HepG2 (cell line): Measurements from ENCODE around the gene ELP2. TPM values are rescaled to one million over a fixed set of nuclear protein-coding genes. Genes with fewer than 3 reads are reported as not detected.

Experiments
- AKAP8 ChIP-seq: sonication (generic); formaldehyde crosslinking; IDR thresholded peaks from 2 replicates; pipeline ENCODE4 v1.5.1; 2020; ENCODE audit warnings: mild to moderate bottlenecking, missing genetic modification reagents
- ERF ChIP-seq: IDR thresholded peaks from 2 replicates; pipeline ENCODE4 v1.6.1; 2018; ENCODE audit warnings: missing biosample characterization, missing genetic modification reagents
- FOXA1 ChIP-seq, 2 experiments: fragments of 450-650 bp in 1 of 2; sonication (generic) in 1 of 2; formaldehyde crosslinking in 1 of 2; IDR thresholded peaks; 2 replicates each; pipeline versions ENCODE4 v1.4.0 to v1.6.1; 2016 to 2020; ENCODE audit warnings: missing genetic modification reagents in 1 of 2
- GTF3A ChIP-seq: sonication (generic); formaldehyde crosslinking; conservative IDR thresholded peaks from 2 replicates; pipeline ENCODE4 v1.4.0; 2020; ENCODE audit warnings: mild to moderate bottlenecking, missing genetic modification reagents
- KMT2B ChIP-seq: IDR thresholded peaks from 2 replicates; pipeline ENCODE4 v1.6.1; 2016; ENCODE audit warnings: missing genetic modification reagents, missing compliant biosample characterization
- MATR3 ChIP-seq: sonication (generic); formaldehyde crosslinking; IDR thresholded peaks from 2 replicates; pipeline ENCODE4 v1.4.0; 2020; ENCODE audit warnings: missing genetic modification reagents
- NFRKB ChIP-seq: fragments of 450-650 bp; IDR thresholded peaks from 2 replicates; pipeline ENCODE4 v1.6.1; 2017
- PHF8 ChIP-seq: sonication (generic); formaldehyde crosslinking; IDR thresholded peaks from 2 replicates; pipeline ENCODE4 v1.5.0; 2020; ENCODE audit warnings: missing genetic modification reagents
- SALL2 ChIP-seq: sonication (generic); formaldehyde crosslinking; IDR thresholded peaks from 2 replicates; pipeline ENCODE4 v1.8.1; 2023; ENCODE audit warnings: mild to moderate bottlenecking, missing genetic modification reagents, inconsistent platforms
- SMAD1 ChIP-seq: sonication (generic); formaldehyde crosslinking; IDR thresholded peaks from 2 replicates; pipeline ENCODE4 v1.4.0; 2020; ENCODE audit warnings: missing genetic modification reagents, low read depth, mild to moderate bottlenecking, borderline replicate concordance
- SOX5 ChIP-seq: IDR thresholded peaks from 2 replicates; pipeline ENCODE4 v1.6.1; 2016; ENCODE audit warnings: borderline replicate concordance
- SOX6 ChIP-seq, 2 experiments: fragments of 450-650 bp in 1 of 2; sonication (generic) in 1 of 2; formaldehyde crosslinking in 1 of 2; IDR thresholded peaks; 2 replicates each; pipeline versions ENCODE4 v1.4.0 to v1.6.1; 2017 to 2020; ENCODE audit warnings: antibody characterized with exemption in 1 of 2, mild to moderate bottlenecking in 1 of 2, missing genetic modification reagents in 1 of 2
- STAT6 ChIP-seq: sonication (generic); formaldehyde crosslinking; IDR thresholded peaks from 2 replicates; pipeline ENCODE4 v1.4.0; 2020; ENCODE audit warnings: missing genetic modification reagents, mild to moderate bottlenecking, borderline replicate concordance
- ZIK1 ChIP-seq: sonication (generic); formaldehyde crosslinking; IDR thresholded peaks from 2 replicates; pipeline ENCODE4 v1.5.0; 2020; ENCODE audit warnings: mild to moderate bottlenecking, low read depth, missing genetic modification reagents, borderline replicate concordance
- ZMYM2 ChIP-seq: sonication (generic); formaldehyde crosslinking; IDR thresholded peaks from 2 replicates; pipeline ENCODE4 v1.8.0; 2022; ENCODE audit warnings: mild to moderate bottlenecking, missing genetic modification reagents
- ZNF282 ChIP-seq: fragments of 450-650 bp; IDR thresholded peaks from 2 replicates; pipeline ENCODE4 v1.6.1; 2018; ENCODE audit not compliant: partially characterized antibody
- ZNF564 ChIP-seq: sonication (generic); formaldehyde crosslinking; IDR thresholded peaks from 2 replicates; pipeline ENCODE4 v1.8.1; 2023; ENCODE audit warnings: mild to moderate bottlenecking, missing genetic modification reagents
- ZNF75D ChIP-seq: sonication (generic); formaldehyde crosslinking; IDR thresholded peaks from 2 replicates; pipeline ENCODE4 v1.8.1; 2023; ENCODE audit warnings: missing genetic modification reagents, mild to moderate bottlenecking, borderline replicate concordance
- ZSCAN20 ChIP-seq: sonication (generic); formaldehyde crosslinking; IDR thresholded peaks from 2 replicates; pipeline ENCODE4 v1.4.0; 2020; ENCODE audit warnings: missing genetic modification reagents, mild to moderate bottlenecking, borderline replicate concordance
- ZSCAN9 ChIP-seq: IDR thresholded peaks from 2 replicates; pipeline ENCODE4 v1.6.1; 2016; ENCODE audit warnings: borderline replicate concordance
- polyA plus RNA-seq, 8 experiments: library from polyadenylated mRNA; depleted of rRNA in 3 of 8; stranded (reverse) in 7 of 8; unstranded in 1 of 8; fragments of >200 nt; fragmentation: Illumina TruSeq in 4 of 8; extraction: Trizol in 4 of 8; gene quantifications; 2 replicates each; pipeline versions ENCODE4 v1.2.1 to v1.2.3, GENCODE V29; 2011 to 2016; ENCODE audit warnings: low read depth in 4 of 8, missing spikeins in 1 of 8, mixed read lengths in 1 of 8; ENCODE audit not compliant: insufficient read depth in 1 of 8
- total RNA-seq, 5 experiments: library from RNA; depleted of rRNA; stranded (reverse); fragments of >200 nt; fragmentation: Illumina TruSeq; extraction: Trizol; gene quantifications; 2 replicates each; pipeline ENCODE4 v1.2.3, GENCODE V29; 2016; ENCODE audit warnings: low read depth in 1 of 5
- TF ChIP-seq, protein P1 (sequence below): sonication (generic); formaldehyde crosslinking; IDR thresholded peaks from 2 replicates; pipeline ENCODE4 v1.9.0; 2021; ENCODE audit warnings: missing genetic modification reagents, mild to moderate bottlenecking, borderline replicate concordance
- TF ChIP-seq, protein P2 (sequence below): sonication (generic); formaldehyde crosslinking; IDR thresholded peaks from 2 replicates; pipeline ENCODE4 v1.4.0; 2020; ENCODE audit warnings: missing genetic modification reagents
- TF ChIP-seq, protein P3 (sequence below): sonication (generic); formaldehyde crosslinking; IDR thresholded peaks from 2 replicates; pipeline ENCODE4 v1.9.0; 2022; ENCODE audit warnings: low read depth, missing genetic modification reagents

Gene ELP2
- total and polyA plus RNA-seq, 2 of the 13 experiments (the other 11 are each of a cell fraction or from before 2014, with no cell fraction given), result 98.7 to 100 TPM

GRCh38 chr18:36176177-36176584 is 46.5 kb downstream of the ELP2 start (continued):
- 0 out of 2 replicates have a peak, but pooled peaks have one; percentile 32 for TF ChIP-seq KMT2B (CRISPR knock-in tag)
- no peak for TF ChIP-seq ZNF282
- no peak for TF ChIP-seq ZNF75D (CRISPR knock-in tag)
- peak; percentile 73 for TF ChIP-seq ZMYM2 (CRISPR knock-in tag)
- peak; percentile 65; the same call in 1 of the 2 replicates for TF ChIP-seq AKAP8 (CRISPR knock-in tag)
- TF ChIP-seq SALL2 (CRISPR knock-in tag), result no peak
- TF ChIP-seq ZIK1, result no peak
- TF ChIP-seq, protein P1, sequence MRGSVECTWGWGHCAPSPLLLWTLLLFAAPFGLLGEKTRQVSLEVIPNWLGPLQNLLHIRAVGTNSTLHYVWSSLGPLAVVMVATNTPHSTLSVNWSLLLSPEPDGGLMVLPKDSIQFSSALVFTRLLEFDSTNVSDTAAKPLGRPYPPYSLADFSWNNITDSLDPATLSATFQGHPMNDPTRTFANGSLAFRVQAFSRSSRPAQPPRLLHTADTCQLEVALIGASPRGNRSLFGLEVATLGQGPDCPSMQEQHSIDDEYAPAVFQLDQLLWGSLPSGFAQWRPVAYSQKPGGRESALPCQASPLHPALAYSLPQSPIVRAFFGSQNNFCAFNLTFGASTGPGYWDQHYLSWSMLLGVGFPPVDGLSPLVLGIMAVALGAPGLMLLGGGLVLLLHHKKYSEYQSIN (CRISPR knock-in tag), result no peak
- TF ChIP-seq MATR3 (CRISPR knock-in tag), result no peak
- TF ChIP-seq GTF3A (CRISPR knock-in tag), result no peak
- no peak for TF ChIP-seq ZNF564 (CRISPR knock-in tag)
- no peak for TF ChIP-seq NFRKB
- peak; percentile 84 for TF ChIP-seq ZSCAN9 (CRISPR knock-in tag)
- TF ChIP-seq STAT6 (CRISPR knock-in tag), result no peak
- TF ChIP-seq, protein P2, sequence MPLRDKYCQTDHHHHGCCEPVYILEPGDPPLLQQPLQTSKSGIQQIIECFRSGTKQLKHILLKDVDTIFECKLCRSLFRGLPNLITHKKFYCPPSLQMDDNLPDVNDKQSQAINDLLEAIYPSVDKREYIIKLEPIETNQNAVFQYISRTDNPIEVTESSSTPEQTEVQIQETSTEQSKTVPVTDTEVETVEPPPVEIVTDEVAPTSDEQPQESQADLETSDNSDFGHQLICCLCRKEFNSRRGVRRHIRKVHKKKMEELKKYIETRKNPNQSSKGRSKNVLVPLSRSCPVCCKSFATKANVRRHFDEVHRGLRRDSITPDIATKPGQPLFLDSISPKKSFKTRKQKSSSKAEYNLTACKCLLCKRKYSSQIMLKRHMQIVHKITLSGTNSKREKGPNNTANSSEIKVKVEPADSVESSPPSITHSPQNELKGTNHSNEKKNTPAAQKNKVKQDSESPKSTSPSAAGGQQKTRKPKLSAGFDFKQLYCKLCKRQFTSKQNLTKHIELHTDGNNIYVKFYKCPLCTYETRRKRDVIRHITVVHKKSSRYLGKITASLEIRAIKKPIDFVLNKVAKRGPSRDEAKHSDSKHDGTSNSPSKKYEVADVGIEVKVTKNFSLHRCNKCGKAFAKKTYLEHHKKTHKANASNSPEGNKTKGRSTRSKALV (CRISPR knock-in tag), result no peak
- peak; percentile 85 for TF ChIP-seq SOX5 (CRISPR knock-in tag)
- no peak for TF ChIP-seq SMAD1 (CRISPR knock-in tag)
- no peak for TF ChIP-seq SOX6 (IDR thresholded peaks at IDR 0.05)
- TF ChIP-seq SOX6 (CRISPR knock-in tag; IDR thresholded peaks at IDR 0.05), result peak; percentile 92
- TF ChIP-seq, protein P3, sequence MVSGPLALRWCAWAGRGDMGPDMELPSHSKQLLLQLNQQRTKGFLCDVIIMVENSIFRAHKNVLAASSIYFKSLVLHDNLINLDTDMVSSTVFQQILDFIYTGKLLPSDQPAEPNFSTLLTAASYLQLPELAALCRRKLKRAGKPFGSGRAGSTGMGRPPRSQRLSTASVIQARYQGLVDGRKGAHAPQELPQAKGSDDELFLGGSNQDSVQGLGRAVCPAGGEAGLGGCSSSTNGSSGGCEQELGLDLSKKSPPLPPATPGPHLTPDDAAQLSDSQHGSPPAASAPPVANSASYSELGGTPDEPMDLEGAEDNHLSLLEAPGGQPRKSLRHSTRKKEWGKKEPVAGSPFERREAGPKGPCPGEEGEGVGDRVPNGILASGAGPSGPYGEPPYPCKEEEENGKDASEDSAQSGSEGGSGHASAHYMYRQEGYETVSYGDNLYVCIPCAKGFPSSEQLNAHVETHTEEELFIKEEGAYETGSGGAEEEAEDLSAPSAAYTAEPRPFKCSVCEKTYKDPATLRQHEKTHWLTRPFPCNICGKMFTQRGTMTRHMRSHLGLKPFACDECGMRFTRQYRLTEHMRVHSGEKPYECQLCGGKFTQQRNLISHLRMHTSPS (CRISPR knock-in tag), result peak; percentile 59; the same call in 1 of the 2 replicates
- no peak; the same call in 1 of the 2 replicates for TF ChIP-seq FOXA1 (IDR thresholded peaks at IDR 0.05)
- peak; percentile 87 for TF ChIP-seq FOXA1 (CRISPR knock-in tag; IDR thresholded peaks at IDR 0.05)
- TF ChIP-seq PHF8, result peak; percentile 41; the same call in 1 of the 2 replicates
- TF ChIP-seq ERF (CRISPR knock-in tag), result peak; percentile 64
- no peak for TF ChIP-seq ZSCAN20 (CRISPR knock-in tag)
